ENCODE measurements around the gene BRD7. TPM values are rescaled to one million over a fixed set of nuclear protein-coding genes. Genes with fewer than 3 reads are reported as not detected.
"Not testable (repeated sequence)": the region's sequence is repeated elsewhere in the genome, so short reads cannot be mapped to it uniquely, and the experiment has no call there.

BRD7 gene
- total RNA-seq, 1 experiment from 2014 or later = 23.6 TPM

DNA sequence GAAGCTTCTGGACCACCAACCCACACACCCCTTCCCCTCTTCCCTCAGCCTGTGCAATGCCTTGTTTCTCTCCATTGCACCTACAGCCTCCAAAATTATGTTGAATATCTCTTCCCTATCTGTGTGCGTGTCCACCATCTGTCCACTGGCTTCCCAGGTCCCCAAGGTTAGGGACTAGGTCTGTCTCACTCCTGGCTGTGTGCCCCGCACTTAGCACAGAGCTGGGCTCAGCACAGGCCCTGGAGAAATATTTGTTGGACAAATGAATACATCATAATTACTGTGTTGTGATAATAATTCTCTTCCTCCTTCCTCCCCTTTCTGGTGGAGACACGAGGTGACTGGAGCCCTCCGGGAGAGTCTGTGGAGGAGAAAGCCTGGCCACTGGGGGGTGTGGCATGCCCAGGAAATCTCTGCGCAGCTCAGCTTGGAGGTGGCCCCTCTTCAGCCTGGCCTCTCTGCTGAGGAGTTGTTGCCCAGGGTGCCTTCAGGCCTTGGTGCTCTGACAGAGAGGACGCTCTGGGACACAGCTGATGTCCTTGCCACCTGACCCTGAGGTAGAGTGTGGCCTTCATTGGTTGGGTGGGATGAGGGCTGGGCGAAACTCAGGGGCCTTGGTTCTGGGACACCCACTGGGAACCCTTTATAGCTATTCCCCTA lies 3.3 kb upstream of the BRD7 start:
- no peaks in the 10 kb centered on the region for H3K9me3 ChIP-seq
- no peak overlapping the region for H3K4me3 ChIP-seq
- no peaks in the 10 kb centered on the region for H3K36me3 ChIP-seq
- no peak for DNase-seq
- no peaks in the 10 kb centered on the region for H3K27me3 ChIP-seq

DNA sequence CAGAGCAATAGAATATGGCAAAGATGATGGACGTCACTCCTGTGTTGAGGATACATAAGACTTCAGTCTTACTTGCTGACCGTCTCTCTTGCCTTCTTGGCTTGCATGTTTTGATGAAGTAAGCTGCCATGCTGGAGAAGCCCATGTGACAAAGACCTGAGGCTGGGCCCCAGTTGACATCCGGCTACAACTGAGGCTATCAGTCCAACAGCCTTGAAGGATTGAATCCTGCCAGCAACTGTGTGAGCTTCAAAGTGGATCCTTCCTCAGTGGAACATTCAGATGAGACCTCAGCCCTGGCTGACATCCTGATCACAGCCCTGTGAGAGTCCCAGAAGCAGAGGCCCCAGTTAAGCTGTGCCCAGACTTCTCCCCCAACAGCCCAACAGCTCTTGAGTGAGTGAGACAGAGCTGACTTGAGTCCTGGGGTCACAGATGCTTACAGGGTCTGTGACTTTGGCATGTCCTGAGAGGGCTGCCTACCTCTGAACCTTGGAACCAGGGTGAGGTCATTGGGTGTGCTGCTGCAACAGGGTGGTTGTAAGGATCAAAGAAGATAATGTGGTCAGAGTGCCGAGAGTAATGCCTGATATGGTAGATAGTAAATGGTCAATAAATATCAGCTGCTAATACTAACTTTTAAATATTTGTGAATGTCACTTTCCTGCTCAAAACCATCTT lies 2.4 kb upstream of the BRD7 start:
- H3K36me3 ChIP-seq = peaks cover 6% of the 10 kb centered on the region
- no peak overlapping the region for H3K4me3 ChIP-seq
- DNase-seq = no peak
- H3K9me3 ChIP-seq = no peaks in the 10 kb centered on the region
- no peaks in the 10 kb centered on the region for H3K27me3 ChIP-seq

DNA sequence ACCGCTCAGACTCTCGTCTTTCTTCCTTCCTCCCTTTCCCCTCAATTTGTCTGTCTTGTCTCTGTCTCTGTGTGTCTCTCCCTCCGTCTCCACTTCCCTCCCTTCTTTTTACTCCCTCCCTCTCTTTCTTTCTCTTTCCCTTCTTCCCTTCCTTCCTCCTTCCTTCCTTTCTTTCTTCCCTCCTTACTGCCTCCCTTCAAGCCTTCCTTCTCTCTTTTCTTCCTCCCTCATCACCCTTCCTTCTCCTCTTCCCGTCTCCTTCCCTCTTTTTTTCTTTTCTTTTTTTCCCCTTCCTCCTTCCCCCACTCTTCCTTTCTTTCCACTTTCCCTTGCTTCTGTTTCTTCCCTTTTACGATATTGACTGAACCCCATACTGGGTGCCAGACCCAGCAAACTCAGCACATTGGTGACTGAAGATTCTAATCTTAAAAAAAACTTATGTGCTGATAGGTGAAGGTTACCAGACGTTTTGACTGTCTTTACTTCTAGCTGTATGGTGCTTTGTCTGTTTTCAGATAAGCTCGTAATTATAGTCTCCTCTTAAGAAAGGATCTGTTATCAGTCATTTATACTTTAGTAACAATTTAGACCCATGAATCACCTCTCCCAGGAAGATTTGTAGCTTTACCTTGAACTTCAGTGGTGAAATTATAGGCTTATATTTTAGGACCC lies 481 bp upstream of the BRD7 start:
- DNase-seq = no peak
- peaks cover 10% of the 10 kb centered on the region for H3K36me3 ChIP-seq
- no peaks in the 10 kb centered on the region for H3K9me3 ChIP-seq
- peak overlapping the region; percentile 35 for H3K4me3 ChIP-seq
- no peaks in the 10 kb centered on the region for H3K27me3 ChIP-seq

DNA sequence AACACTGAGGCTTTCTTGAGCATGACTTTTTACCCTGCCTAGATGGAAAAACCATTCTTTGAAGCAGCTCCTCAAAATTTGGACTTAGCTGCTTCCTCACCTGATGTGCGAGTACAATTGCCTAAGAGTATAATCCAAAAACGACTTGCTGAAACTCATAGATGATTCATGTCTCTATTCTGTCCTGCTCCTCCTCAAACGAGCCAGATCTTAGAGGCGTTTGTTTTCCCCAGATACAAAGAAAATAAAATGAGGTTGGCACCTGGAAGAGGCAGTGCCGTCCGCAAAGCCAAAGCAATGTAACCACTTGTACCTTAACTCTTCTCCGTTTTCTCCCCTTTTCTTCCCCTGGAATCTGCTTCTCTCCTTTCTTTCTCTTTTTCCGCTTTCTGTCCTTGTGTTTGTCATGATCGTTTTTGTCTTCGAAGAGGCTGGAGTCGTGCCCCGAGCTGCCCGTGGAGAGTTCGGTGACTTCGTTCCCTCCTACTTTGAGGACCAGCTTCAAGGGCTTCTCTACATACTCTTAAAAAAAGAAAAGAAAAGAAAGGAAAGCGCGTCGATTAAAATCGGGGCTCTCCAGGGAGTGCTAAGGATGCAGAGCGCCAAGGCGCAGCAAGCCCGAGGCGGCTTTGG lies 895 bp downstream of the BRD7 start:
- Histone ChIP-seq H3K9me3 (no peaks in the 10 kb centered on the region), H3K4me3 (peak overlapping the region; percentile 61), H3K27me3 (no peaks in the 10 kb centered on the region), H3K36me3 (peaks cover 18% of the 10 kb centered on the region)
- no peak for DNase-seq

DNA sequence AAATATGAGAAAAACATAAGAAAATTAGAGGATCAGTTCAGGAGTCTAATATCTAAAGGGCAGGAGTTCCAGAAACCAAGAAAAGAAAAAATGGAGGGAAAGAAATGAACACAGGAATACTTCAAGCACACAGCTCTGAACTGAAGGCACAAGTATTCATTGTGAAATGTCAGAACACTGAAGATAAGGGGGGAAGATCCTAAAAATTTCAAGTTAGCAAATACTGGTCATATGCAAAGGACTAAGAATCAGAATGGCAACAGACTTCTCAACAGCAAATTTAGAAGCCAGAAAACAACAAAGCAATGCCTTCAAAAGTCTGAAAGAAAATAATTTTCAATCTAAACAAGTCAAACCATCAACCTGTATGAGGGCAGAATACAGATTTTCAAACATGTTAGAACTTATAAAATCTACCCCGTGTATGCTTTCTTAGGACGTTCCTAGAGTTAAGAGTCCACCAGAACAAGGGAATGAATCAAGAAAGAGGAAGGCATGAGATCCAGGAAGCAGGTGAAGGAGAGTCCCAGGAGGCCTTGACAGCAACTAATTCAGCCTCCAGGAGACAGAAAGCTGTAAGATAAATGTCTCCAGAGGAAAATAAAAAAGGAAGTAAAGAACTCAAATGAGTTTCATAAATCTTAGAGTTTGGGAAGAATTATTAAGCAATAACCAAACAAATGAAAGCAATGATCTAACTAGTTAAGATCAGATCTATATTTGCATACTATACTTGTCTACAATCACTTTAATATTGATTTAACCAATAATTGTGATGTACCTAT lies 2.8 kb downstream of the BRD7 start:
- DNase-seq = no peak
- Histone ChIP-seq H3K27me3 (no peaks in the 10 kb centered on the region), H3K9me3 (no peaks in the 10 kb centered on the region), H3K36me3 (peaks cover 24% of the 10 kb centered on the region), H3K4me3 (no peak overlapping the region)

DNA sequence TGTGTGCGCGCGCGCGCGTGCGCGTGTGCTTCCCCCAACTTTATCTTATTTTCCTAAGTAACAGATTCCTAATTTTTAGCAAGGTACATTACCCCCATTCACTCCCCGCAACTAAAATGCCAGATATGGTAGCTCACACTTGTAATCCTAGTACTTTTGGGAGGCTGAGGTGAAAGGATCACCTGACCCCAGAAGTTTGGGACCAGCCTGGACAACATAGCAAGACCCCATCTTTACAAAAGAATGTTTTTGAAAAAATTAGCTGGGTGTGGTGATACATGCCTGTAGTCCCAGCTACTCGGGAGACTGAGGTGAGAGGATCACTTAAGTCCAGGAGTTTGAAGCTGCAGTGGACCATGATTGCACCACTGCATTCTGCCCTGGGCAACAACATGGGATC lies 5.1 kb downstream of the BRD7 start:
- H3K4me3 ChIP-seq = no peak overlapping the region
- peaks cover 39% of the 10 kb centered on the region for H3K36me3 ChIP-seq
- H3K27me3 ChIP-seq = no peaks in the 10 kb centered on the region
- DNase-seq = no peak
- no peaks in the 10 kb centered on the region for H3K9me3 ChIP-seq

DNA sequence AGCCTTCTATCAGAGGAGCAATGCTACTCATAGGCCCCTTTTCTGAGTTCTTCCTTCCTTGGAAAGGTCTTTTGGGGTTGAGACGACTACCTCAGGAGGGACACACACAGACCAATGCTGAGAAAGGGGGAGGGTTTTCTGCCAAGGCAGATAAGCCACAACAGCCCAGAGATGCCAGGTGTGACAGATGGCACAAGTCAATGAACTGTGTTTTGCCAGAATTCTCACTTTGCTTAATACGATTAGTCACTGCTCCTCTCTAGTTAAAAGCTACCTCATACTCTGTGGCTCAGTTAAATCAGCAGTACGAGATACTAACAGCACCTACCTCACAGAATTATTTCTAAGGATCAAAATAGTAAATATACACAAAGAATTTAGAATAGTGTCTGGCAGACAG lies 8.0 kb downstream of the BRD7 start:
- peaks cover 35% of the 10 kb centered on the region for H3K36me3 ChIP-seq

DNA sequence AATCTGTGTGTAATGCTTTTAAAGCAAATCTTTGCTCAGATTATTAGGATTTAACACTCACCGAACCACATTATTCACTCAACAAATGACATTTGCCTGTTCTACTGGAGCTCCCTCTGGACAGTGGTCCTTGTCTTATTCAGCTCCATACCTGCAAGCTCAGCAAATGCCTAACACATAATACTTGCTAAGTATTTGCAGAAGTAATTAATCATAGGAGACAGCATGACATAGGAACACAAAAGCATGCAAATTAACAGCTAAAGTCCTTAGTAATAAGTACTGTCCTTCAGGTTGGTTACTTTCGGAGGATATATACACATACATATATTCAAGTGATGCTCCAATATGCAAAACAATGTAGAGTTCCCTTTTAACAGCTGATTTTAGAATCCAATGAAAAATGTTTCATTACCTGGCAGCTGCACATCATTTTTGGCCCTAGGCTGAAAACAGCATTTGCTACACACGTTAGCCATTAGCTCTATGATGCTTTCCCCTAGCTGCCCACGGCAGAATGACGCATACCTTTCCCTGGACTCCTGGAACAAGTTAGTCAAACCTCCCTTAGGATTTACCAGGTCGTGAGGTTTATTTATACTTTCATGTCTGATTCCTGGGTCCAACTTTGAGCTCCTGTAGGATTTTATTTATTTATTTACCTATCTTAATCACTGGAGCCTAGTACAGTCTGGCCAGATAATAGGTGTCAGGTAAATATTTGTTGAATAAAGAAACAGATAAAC lies 8.6 kb downstream of the BRD7 start:
- peaks cover 35% of the 10 kb centered on the region for H3K36me3 ChIP-seq
- no peaks in the 10 kb centered on the region; the same call in 1 of the 2 replicates for H3K9me3 ChIP-seq
- H3K27me3 ChIP-seq = no peaks in the 10 kb centered on the region
- DNase-seq = no peak
- H3K4me3 ChIP-seq = no peak overlapping the region

More for the DNA sequence above, 8.0 kb downstream of the BRD7 start:
- H3K9me3 ChIP-seq = no peaks in the 10 kb centered on the region
- DNase-seq = no peak
- no peak overlapping the region for H3K4me3 ChIP-seq
- H3K27me3 ChIP-seq = no peaks in the 10 kb centered on the region

DNA sequence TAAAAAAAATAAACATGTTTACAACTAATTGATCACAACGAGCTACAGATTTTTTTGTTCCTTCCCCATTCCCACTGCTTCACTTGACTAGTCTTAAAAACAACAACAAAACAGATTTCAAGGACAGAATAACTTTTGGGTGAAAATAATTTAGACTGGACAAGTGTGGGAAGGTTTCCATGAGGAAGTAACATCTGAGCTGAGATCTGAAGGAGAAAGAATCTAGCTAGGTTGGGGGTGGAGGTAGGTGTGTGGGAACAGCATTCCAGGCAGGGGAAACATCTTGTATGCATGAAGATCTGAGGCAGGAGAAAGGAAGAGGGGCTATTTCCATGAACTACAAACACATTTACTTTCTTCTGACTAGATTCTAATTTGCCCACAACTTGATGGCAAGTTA lies 9.2 kb downstream of the BRD7 start:
- H3K36me3 ChIP-seq = peaks cover 32% of the 10 kb centered on the region
- no peak for DNase-seq
- H3K4me3 ChIP-seq = no peak overlapping the region
- H3K9me3 ChIP-seq = no peaks in the 10 kb centered on the region; the same call in 1 of the 2 replicates
- H3K27me3 ChIP-seq = no peaks in the 10 kb centered on the region

DNA sequence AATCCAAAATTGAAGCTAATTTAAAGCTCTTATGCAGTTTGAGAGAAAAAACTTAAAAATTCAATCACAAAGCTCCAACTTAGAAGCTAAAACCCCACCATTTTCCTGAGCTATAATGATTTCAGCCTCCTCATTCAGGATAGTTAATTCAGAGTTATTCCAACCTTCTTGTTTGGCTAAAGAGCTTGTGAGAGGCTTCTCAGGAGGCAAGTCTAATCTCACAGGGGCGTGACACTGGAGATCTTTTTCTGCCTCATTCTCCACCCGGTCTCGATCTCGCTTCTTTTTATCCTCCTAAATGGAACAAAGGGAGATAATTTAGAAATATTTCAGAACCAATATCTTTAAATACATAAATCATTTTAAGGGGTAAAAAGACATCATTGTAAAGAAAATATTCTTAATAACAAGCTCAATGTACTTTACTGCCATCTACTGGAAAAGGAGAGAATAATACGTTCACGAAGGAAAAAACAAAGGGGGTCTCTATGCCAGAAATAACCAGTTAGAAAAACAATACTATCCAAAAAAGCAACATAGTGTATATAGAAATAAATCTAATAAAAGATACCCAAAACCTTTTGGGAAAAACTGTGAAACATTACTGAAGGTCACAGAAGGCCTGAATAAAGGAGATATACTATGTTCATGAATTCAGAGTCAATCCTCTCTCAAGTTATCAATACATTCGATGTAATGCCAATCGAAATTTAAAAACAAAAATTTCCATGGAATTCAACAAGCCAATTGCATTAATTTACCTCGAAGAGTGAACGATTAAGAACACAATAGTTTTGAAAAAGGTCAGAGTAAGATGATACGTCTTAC lies 13.9 kb downstream of the BRD7 start:
- Histone ChIP-seq H3K4me3 (no peak overlapping the region), H3K27me3 (no peaks in the 10 kb centered on the region), H3K9me3 (no peaks in the 10 kb centered on the region; the same call in 1 of the 2 replicates), H3K36me3 (peaks cover 45% of the 10 kb centered on the region)
- no peak for DNase-seq

DNA sequence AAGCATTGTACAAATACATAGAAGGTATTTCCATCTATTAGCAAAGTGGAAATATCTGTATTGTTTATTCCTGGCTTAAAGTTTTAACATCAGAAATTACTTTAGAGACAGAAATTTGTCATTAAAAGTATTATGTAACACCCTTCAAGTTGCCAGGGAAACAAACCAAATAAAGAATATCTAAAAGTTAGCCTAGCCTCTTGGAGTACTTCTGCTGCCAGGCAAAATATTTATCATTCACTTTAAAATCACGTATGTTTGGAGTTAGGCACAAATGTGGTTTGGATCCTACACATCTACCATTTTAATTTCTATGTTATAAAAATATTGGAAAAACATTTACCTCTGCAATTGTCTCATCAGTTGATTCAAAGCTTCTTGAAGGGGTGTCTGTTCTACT lies 14.7 kb downstream of the BRD7 start:
- Histone ChIP-seq H3K27me3 (no peaks in the 10 kb centered on the region), H3K4me3 (no peak overlapping the region), H3K9me3 (no peaks in the 10 kb centered on the region; the same call in 1 of the 2 replicates), H3K36me3 (peaks cover 48% of the 10 kb centered on the region)
- DNase-seq = no peak

DNA sequence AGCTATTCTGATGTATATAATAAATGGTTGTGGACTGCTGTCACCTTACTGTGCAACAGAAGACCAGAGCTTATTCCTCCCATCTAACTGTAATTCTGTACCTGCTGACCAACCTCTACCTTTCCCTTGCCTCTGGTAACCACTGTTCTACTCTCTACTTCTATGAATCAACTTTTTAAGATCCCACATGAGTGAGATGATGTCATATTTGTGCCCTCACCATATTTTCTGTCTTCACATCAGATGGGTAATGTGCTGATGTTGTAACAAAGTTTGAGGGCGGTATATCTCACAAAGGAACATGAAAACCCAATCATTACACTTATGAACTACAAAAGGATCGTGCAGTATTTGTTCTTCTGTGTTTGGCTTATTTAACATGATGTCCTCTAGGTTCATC lies 16.8 kb downstream of the BRD7 start:
- no peak for DNase-seq
- Histone ChIP-seq H3K27me3 (no peaks in the 10 kb centered on the region), H3K9me3 (no peaks in the 10 kb centered on the region; the same call in 1 of the 2 replicates), H3K36me3 (peaks cover 45% of the 10 kb centered on the region), H3K4me3 (no peak overlapping the region)

DNA sequence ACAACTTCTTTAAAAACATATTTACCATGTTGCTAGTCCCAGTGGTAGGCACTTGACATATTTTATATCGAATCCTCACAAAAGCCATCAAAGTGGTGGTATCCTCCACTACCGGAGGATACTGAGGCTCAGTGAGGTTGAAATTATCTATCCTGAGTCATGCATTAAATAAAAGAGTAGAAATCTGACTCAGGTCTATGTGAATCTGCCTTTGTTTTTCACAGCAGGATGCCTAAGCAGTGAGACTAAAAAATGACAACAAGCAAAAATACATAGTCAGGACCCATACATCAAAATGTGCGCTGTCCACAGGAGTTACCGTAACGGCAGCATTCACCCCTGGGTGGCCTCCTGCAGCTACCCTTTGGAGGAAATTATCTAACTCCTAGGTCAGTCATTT lies 17.7 kb downstream of the BRD7 start:
- H3K4me3 ChIP-seq = no peak overlapping the region
- peaks cover 48% of the 10 kb centered on the region for H3K36me3 ChIP-seq
- H3K27me3 ChIP-seq = no peaks in the 10 kb centered on the region
- H3K9me3 ChIP-seq = no peaks in the 10 kb centered on the region; the same call in 1 of the 2 replicates
- DNase-seq = no peak

DNA sequence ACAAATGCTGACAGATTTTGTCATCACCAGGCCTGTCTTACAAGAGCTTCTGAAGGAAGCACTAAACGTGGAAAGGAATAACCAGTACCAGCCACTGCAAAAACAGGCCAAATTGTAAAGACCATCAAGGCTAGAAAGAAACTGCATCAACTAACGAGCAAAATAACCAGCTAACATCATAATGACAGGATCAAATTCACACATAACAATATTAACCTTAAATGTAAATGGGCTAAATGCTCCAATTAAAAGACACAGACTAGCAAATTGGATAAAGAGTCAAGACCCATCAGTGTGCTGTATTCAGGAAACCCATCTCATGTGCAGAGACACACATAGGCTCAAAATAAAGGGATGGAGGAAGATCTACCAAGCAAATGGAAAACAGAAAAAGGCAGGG lies 23.6 kb downstream of the BRD7 start:
- DNase-seq, H3K9me3 ChIP-seq, H3K27me3 ChIP-seq, H3K4me3 ChIP-seq: not testable (repeated sequence)
- peaks cover 32% of the 10 kb centered on the region for H3K36me3 ChIP-seq

DNA sequence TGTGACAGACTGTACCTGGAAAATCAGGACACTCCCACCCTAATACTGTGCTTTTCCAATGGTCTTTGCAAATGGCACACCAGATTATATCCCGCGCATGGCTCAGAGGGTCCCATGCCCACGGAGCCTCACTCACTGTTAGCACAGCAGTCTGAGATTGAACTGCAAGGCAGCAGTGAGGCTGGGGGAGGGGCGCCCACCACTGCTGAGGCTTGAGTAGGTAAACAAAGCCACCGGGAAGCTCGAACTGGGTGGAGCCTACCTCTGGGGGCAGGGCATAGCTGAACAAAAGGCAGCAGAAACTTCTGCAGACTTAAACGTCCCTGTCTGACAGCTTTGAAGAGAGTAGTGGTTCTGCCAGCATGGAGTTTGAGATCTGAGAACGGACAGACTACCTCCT lies 25.2 kb downstream of the BRD7 start:
- not testable (repeated sequence) for H3K27me3 ChIP-seq, DNase-seq, H3K4me3 ChIP-seq, H3K9me3 ChIP-seq
- peaks cover 19% of the 10 kb centered on the region for H3K36me3 ChIP-seq
